ENCODE data around the gene GPI.
"Not testable (repeated sequence)": the region's sequence is repeated elsewhere in the genome, so short reads cannot be mapped to it uniquely, and the experiment has no call there.

DNA sequence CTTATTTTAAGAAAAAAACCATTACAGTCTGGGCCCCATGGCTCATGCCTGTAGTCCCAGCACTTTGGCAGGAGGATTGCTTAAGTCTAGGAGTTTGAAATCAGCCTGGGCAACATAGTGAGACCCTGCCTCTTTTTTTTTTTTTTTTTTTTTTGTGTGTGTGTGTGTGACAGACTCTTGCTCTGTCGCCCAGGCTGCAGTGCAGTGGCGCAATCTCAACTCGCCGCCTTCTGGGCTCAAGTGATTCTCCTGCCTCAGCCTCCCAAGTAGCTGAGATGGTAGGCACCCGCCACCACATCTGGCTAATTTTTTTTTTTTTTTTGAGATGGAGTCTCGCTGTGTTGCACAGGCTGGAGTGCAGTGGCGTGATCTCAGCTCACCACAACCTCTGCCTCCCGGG is 34.4 kb upstream of the GPI start:
- TF ChIP-seq EZH2 (IDR thresholded peaks at IDR 0.05; ENCODE audit: borderline replicate concordance, low read length), result not testable (repeated sequence)
- TF ChIP-seq, protein P1, sequence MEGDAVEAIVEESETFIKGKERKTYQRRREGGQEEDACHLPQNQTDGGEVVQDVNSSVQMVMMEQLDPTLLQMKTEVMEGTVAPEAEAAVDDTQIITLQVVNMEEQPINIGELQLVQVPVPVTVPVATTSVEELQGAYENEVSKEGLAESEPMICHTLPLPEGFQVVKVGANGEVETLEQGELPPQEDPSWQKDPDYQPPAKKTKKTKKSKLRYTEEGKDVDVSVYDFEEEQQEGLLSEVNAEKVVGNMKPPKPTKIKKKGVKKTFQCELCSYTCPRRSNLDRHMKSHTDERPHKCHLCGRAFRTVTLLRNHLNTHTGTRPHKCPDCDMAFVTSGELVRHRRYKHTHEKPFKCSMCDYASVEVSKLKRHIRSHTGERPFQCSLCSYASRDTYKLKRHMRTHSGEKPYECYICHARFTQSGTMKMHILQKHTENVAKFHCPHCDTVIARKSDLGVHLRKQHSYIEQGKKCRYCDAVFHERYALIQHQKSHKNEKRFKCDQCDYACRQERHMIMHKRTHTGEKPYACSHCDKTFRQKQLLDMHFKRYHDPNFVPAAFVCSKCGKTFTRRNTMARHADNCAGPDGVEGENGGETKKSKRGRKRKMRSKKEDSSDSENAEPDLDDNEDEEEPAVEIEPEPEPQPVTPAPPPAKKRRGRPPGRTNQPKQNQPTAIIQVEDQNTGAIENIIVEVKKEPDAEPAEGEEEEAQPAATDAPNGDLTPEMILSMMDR (conservative IDR thresholded peaks at IDR 0.05 in 1 of 2, IDR thresholded peaks at IDR 0.05 in 1 of 2; ENCODE audit: extremely low read depth in 1 of 2, insufficient read depth in 1 of 2, low read depth in 1 of 2, low read length in 2 of 2), result not testable (repeated sequence)
